ENCODE measurements around the gene MFN2.

Gene MFN2

DNA sequence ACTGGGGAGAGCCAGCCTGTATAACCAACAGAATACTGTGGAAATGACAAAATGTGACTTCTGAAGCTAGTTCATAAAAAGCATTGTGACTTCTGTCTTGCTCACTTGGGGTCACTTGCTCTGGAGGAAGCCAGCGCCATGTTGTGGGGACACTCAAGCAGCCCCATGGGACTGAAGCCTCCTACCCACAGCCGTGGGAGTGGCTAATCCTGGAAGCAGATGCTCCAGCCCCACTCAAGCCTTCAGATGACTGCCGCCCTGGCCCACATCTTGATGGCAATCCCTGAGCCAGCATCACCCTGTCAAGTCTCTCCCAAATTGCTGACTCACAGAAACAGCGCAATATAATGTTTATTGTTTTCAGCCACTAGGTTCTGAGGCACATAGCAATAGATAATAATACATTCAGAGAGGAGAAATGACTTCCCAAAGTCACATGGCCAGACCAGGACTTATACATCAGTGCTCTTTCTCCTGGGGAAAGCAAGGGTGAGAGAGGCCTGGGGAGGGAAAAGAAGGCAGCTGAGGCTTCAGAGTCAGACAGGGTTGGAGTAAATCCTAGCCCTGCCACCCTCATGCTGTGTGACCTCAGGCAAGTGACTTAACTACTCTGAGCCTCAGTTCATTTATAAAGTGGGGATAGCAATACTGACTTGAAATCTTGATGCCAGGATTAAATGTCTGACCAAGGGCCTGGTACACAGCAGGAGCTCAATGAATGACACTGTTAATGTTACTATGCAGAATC lies 77.9 kb downstream of the MFN2 start:
- H3K9me3 ChIP-seq (ENCODE audit: severe bottlenecking), result peaks cover 5% of the 10 kb centered on the region
- H3K4me3 ChIP-seq (ENCODE audit: low read depth, low read length), result no peak overlapping the region
- no peak overlapping the region for H3K27ac ChIP-seq
- no peak for DNase-seq
- TF ChIP-seq, protein P1, sequence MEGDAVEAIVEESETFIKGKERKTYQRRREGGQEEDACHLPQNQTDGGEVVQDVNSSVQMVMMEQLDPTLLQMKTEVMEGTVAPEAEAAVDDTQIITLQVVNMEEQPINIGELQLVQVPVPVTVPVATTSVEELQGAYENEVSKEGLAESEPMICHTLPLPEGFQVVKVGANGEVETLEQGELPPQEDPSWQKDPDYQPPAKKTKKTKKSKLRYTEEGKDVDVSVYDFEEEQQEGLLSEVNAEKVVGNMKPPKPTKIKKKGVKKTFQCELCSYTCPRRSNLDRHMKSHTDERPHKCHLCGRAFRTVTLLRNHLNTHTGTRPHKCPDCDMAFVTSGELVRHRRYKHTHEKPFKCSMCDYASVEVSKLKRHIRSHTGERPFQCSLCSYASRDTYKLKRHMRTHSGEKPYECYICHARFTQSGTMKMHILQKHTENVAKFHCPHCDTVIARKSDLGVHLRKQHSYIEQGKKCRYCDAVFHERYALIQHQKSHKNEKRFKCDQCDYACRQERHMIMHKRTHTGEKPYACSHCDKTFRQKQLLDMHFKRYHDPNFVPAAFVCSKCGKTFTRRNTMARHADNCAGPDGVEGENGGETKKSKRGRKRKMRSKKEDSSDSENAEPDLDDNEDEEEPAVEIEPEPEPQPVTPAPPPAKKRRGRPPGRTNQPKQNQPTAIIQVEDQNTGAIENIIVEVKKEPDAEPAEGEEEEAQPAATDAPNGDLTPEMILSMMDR (IDR thresholded peaks at IDR 0.05; ENCODE audit: low read depth, low read length), result no peak
- peaks cover 19% of the 10 kb centered on the region for H3K27me3 ChIP-seq (ENCODE audit: insufficient read depth, low read depth, severe bottlenecking)
- no peaks in the 10 kb centered on the region for H3K36me3 ChIP-seq

DNA sequence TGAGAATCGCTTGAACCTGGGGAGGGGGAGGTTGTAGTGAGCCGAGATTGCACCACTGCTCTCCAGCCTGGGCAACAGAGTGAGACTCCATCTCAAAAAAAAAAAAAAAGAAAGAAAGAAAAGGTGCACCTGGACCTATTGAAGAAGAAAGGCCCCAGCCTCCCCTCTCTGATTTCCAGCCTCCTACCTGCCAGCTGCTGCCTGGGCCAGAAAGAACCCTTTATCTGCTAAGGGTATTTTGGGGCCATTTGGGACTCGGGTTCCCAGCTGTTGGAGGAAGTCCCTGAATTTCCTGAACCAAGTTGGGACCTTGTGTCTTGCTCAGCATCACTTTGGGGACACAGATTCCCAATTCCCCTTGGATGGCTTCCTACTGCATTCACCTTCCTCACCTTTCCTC lies 79.0 kb downstream of the MFN2 start:
- no peak overlapping the region for H3K27ac ChIP-seq
- H3K36me3 ChIP-seq, result no peaks in the 10 kb centered on the region
- TF ChIP-seq, protein P1 (IDR thresholded peaks at IDR 0.05; ENCODE audit: low read depth, low read length), result no peak
- peaks cover 5% of the 10 kb centered on the region for H3K9me3 ChIP-seq (ENCODE audit: severe bottlenecking)
- peaks cover 30% of the 10 kb centered on the region for H3K27me3 ChIP-seq (ENCODE audit: insufficient read depth, low read depth, severe bottlenecking)
- H3K4me3 ChIP-seq (ENCODE audit: low read depth, low read length), result no peak overlapping the region
- DNase-seq, result no peak

DNA sequence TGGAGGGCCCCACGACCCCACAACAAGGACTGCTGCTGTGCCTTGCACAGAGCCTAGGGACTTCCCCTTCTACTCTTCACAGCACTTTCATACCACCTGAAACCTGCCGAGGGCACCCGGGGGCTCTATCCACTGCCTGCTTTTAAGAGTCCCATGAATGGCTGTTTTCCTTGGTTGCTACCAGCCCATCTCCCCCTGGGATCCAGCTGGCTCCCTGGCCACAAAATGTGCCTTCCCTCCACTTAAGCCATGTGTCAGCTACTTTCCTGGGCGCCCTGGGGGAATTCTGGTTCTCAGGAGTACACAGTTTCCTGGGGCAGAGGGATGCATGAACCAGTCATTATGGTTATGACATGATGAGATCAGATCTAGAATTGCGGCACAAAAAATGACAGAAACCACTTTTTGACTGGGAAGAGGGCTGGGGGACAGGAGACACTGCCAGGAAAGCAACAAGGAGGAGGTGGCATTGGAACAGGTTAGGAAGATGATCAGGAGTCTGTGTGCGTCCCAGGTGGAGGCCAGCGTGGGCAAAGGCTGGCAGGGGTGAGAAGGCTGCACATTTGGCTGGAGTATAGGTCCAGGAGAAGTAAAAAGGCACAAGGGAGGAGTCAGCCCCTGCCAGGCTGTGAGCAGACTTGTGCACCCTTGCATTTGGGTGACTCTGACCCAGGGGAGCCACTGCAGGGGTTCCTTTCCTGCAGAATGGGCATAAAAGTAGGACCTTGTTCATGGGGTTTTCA lies 79.6 kb downstream of the MFN2 start:
- Histone ChIP-seq H3K27ac (no peak overlapping the region), H3K4me3 (ENCODE audit: low read depth, low read length) (no peak overlapping the region), H3K9me3 (ENCODE audit: severe bottlenecking) (peaks cover 5% of the 10 kb centered on the region), H3K36me3 (no peaks in the 10 kb centered on the region), H3K27me3 (ENCODE audit: insufficient read depth, low read depth, severe bottlenecking) (peaks cover 35% of the 10 kb centered on the region)
- DNase-seq, result no peak
- TF ChIP-seq, protein P1 (IDR thresholded peaks at IDR 0.05; ENCODE audit: low read depth, low read length), result no peak

DNA sequence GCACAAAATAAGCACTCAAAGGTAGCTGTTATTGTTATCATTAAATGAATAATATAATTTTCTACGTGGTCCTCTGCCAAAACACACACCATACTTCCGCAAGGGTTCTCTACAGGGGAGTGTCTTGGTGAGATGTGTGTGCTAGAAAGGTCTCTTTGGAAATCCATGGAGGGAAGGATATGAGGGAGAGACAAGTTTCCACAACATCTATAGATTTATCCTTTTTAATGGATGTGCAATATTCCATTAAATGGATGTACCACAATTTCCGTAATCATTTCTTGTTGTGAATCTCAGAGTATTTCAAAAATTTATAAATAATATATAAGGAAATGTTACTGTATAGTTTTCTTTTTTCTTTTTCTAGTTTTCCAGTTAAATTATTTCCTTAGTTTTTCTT lies 80.3 kb downstream of the MFN2 start:
- Histone ChIP-seq H3K36me3 (no peaks in the 10 kb centered on the region), H3K27me3 (ENCODE audit: insufficient read depth, low read depth, severe bottlenecking) (peaks cover 39% of the 10 kb centered on the region), H3K27ac (no peak overlapping the region), H3K4me3 (ENCODE audit: low read depth, low read length) (no peak overlapping the region), H3K9me3 (ENCODE audit: severe bottlenecking) (peaks cover 5% of the 10 kb centered on the region)
- TF ChIP-seq, protein P1 (IDR thresholded peaks at IDR 0.05; ENCODE audit: low read depth, low read length), result no peak
- DNase-seq, result no peak

Measured in WERI-Rb-1 (cell line).